ENCODE data around the gene P3H1.
"Not testable (repeated sequence)": the region's sequence is repeated elsewhere in the genome, so short reads cannot be mapped to it uniquely, and the experiment has no call there.

P3H1 gene

GRCh38 chr1:42758641-42759040 lies 8.2 kb downstream of the P3H1 start:
- Mint-ChIP-seq H3K4me3 (no peak overlapping the region), H3K4me1 (ENCODE audit: low read depth) (peaks cover 5% of the 10 kb centered on the region), H3K9me3 (no peaks in the 10 kb centered on the region), H3K36me3 (ENCODE audit: low read depth) (peaks cover 89% of the 10 kb centered on the region), H3K27me3 (no peaks in the 10 kb centered on the region), H3K27ac (peak overlapping the region; percentile 9)
- DNase-seq = no peak

- peaks cover 4% of the 10 kb centered on the region for H3K4me1 Mint-ChIP-seq (ENCODE audit: low read depth)
- H3K9me3 Mint-ChIP-seq = no peaks in the 10 kb centered on the region
- no peak for DNase-seq
- H3K27me3 Mint-ChIP-seq = no peaks in the 10 kb centered on the region
- H3K27ac Mint-ChIP-seq = no peak overlapping the region
- peaks cover 97% of the 10 kb centered on the region for H3K36me3 Mint-ChIP-seq (ENCODE audit: low read depth)
- no peak overlapping the region for H3K4me3 Mint-ChIP-seq
Observed at GRCh38 chr1:42757892-42758275, 8.9 kb downstream of the P3H1 start.

GRCh38 chr1:42756956-42757891 lies 9.6 kb downstream of the P3H1 start:
- no peaks in the 10 kb centered on the region for H3K27me3 Mint-ChIP-seq
- H3K36me3 Mint-ChIP-seq (ENCODE audit: low read depth) = peaks cover 97% of the 10 kb centered on the region
- no peak for DNase-seq
- H3K9me3 Mint-ChIP-seq = no peaks in the 10 kb centered on the region
- peaks cover under 1% of the 10 kb centered on the region for H3K4me1 Mint-ChIP-seq (ENCODE audit: low read depth)
- H3K27ac Mint-ChIP-seq = peak overlapping the region; percentile 44
- no peak overlapping the region for H3K4me3 Mint-ChIP-seq

- no peak for DNase-seq
- peaks cover 90% of the 10 kb centered on the region for H3K36me3 Mint-ChIP-seq (ENCODE audit: low read depth)
- no peak overlapping the region for H3K27ac Mint-ChIP-seq
- no peaks in the 10 kb centered on the region for H3K27me3 Mint-ChIP-seq
- H3K4me1 Mint-ChIP-seq (ENCODE audit: low read depth) = no peaks in the 10 kb centered on the region
- no peak overlapping the region for H3K4me3 Mint-ChIP-seq
- no peaks in the 10 kb centered on the region for H3K9me3 Mint-ChIP-seq
Observed at GRCh38 chr1:42753070-42753469, 13.8 kb downstream of the P3H1 start.

GRCh38 chr1:42752284-42752683 lies 14.5 kb downstream of the P3H1 start:
- H3K4me1 Mint-ChIP-seq (ENCODE audit: low read depth) = no peaks in the 10 kb centered on the region
- no peak overlapping the region for H3K27ac Mint-ChIP-seq
- H3K4me3 Mint-ChIP-seq = no peak overlapping the region
- peak; percentile 9 for DNase-seq
- no peaks in the 10 kb centered on the region for H3K9me3 Mint-ChIP-seq
- peaks cover 90% of the 10 kb centered on the region for H3K36me3 Mint-ChIP-seq (ENCODE audit: low read depth)
- no peaks in the 10 kb centered on the region for H3K27me3 Mint-ChIP-seq

GRCh38 chr1:42751511-42752070 lies 15.2 kb downstream of the P3H1 start:
- H3K36me3 Mint-ChIP-seq (ENCODE audit: low read depth) = peaks cover 90% of the 10 kb centered on the region
- H3K27me3 Mint-ChIP-seq; H3K4me1 Mint-ChIP-seq (ENCODE audit: low read depth); H3K4me3 Mint-ChIP-seq; H3K27ac Mint-ChIP-seq; H3K9me3 Mint-ChIP-seq; DNase-seq: not testable (repeated sequence)

- H3K36me3 Mint-ChIP-seq (ENCODE audit: low read depth) = peaks cover 85% of the 10 kb centered on the region
- H3K27me3 Mint-ChIP-seq = no peaks in the 10 kb centered on the region
- no peaks in the 10 kb centered on the region for H3K9me3 Mint-ChIP-seq
- no peak overlapping the region for H3K4me3 Mint-ChIP-seq
- no peaks in the 10 kb centered on the region for H3K4me1 Mint-ChIP-seq (ENCODE audit: low read depth)
- DNase-seq = peak; percentile 9
- no peak overlapping the region for H3K27ac Mint-ChIP-seq
Observed at GRCh38 chr1:42750041-42750440, 16.8 kb downstream of the P3H1 start.

GRCh38 chr1:42748461-42749410 lies 18.1 kb downstream of the P3H1 start:
- H3K9me3 Mint-ChIP-seq = no peaks in the 10 kb centered on the region
- H3K27me3 Mint-ChIP-seq = no peaks in the 10 kb centered on the region
- DNase-seq = peak; percentile 20
- no peak overlapping the region for H3K4me3 Mint-ChIP-seq
- peaks cover 72% of the 10 kb centered on the region for H3K36me3 Mint-ChIP-seq (ENCODE audit: low read depth)
- H3K27ac Mint-ChIP-seq = no peak overlapping the region
- no peaks in the 10 kb centered on the region for H3K4me1 Mint-ChIP-seq (ENCODE audit: low read depth)

- Mint-ChIP-seq H3K27me3 (no peaks in the 10 kb centered on the region), H3K4me1 (ENCODE audit: low read depth) (no peaks in the 10 kb centered on the region), H3K36me3 (ENCODE audit: low read depth) (peaks cover 65% of the 10 kb centered on the region), H3K4me3 (no peak overlapping the region), H3K27ac (no peak overlapping the region), H3K9me3 (no peaks in the 10 kb centered on the region)
- peak; percentile 12 for DNase-seq
Observed at GRCh38 chr1:42748021-42748420, 18.8 kb downstream of the P3H1 start.

GRCh38 chr1:42747125-42747524 lies 19.7 kb downstream of the P3H1 start:
- DNase-seq = peak; percentile 71
- Mint-ChIP-seq H3K4me1 (ENCODE audit: low read depth) (no peaks in the 10 kb centered on the region), H3K4me3 (no peak overlapping the region), H3K27ac (no peak overlapping the region), H3K9me3 (no peaks in the 10 kb centered on the region), H3K36me3 (ENCODE audit: low read depth) (peaks cover 56% of the 10 kb centered on the region), H3K27me3 (no peaks in the 10 kb centered on the region)

GRCh38 chr1:42746436-42747105 lies 20.3 kb downstream of the P3H1 start:
- Mint-ChIP-seq H3K4me1 (ENCODE audit: low read depth) (no peaks in the 10 kb centered on the region), H3K27me3 (no peaks in the 10 kb centered on the region), H3K9me3 (no peaks in the 10 kb centered on the region), H3K27ac (no peak overlapping the region), H3K36me3 (ENCODE audit: low read depth) (peaks cover 50% of the 10 kb centered on the region), H3K4me3 (no peak overlapping the region)
- DNase-seq = peak; percentile 20

- Mint-ChIP-seq H3K36me3 (ENCODE audit: low read depth) (peaks cover 49% of the 10 kb centered on the region), H3K27ac (no peak overlapping the region), H3K4me1 (ENCODE audit: low read depth) (no peaks in the 10 kb centered on the region), H3K9me3 (no peaks in the 10 kb centered on the region), H3K4me3 (no peak overlapping the region), H3K27me3 (no peaks in the 10 kb centered on the region)
- DNase-seq = peak; percentile 9
Observed at GRCh38 chr1:42745851-42746250, 21.0 kb downstream of the P3H1 start.

GRCh38 chr1:42744148-42744413 lies 22.7 kb downstream of the P3H1 start:
- peak; percentile 9 for DNase-seq
- H3K36me3 Mint-ChIP-seq (ENCODE audit: low read depth) = peaks cover 36% of the 10 kb centered on the region
- H3K9me3 Mint-ChIP-seq = no peaks in the 10 kb centered on the region
- no peaks in the 10 kb centered on the region for H3K27me3 Mint-ChIP-seq
- no peak overlapping the region for H3K27ac Mint-ChIP-seq
- H3K4me3 Mint-ChIP-seq = no peak overlapping the region
- no peaks in the 10 kb centered on the region for H3K4me1 Mint-ChIP-seq (ENCODE audit: low read depth)
